ENCODE results near the gene LCORL.
"Not testable (repeated sequence)": the region's sequence is repeated elsewhere in the genome, so short reads cannot be mapped to it uniquely, and the experiment has no call there.

The LCORL gene

DNA sequence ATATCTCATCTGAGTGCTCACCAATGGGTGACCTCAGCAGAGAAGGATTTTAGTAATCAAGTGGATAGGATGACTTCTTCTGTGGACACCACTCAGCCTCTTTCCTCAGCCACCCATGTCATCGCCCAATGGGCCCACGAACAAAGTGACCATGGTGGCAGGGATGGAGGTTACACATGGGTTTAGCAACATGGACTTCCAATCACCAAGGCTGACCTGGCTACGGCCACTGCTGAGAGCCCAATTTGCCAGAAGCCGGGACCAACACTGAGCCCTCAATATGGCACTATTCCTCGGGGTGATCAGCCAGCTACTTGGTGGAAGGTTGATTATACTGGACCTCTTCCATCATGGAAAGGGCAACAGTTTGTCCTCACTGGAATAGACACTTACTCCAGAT lies 97.4 kb downstream of the LCORL start:
- DNase-seq: no peak

GRCh38 chr4:17921451-17921850 lies 100.1 kb downstream of the LCORL start:
- no peak for DNase-seq

DNA sequence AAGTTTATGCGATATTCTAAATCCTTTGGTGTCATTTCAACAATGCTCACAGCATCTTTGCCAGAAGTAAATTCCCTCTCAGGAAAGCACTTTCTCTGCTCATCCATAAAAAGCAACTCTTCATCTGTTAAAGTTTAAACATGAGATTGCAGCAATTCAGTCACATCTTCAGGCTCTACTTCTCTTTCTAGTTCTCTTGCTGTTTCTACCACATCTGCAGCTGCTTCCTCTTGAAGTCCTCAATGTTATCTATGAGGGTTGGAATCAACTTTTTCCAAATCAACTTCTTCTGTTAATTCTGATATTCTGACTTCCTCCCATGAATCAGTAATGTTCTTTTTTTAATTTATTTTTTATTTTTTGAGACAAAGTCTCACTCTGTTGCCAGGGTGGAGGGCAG lies 100.9 kb downstream of the LCORL start:
- DNase-seq: no peak

DNA sequence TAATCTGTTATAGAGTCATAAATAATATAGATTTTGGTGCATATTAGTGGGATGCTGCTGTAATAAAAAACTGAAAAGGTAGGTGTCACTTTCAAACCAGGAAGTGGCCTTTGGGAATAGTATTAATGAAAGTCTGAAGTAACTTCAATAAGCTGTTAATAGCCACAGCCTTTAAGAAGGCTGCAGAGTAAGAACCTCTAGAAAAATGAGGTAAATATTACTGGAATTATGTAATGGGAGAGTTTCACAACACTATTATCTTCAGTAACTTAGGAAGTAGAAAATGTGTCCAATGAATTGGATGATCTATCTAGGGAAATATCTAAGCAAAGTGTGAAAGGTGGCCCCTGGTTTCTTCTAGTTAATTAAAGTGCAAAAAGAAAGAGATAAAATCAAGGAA lies 106.1 kb downstream of the LCORL start:
- no peak for DNase-seq

DNA sequence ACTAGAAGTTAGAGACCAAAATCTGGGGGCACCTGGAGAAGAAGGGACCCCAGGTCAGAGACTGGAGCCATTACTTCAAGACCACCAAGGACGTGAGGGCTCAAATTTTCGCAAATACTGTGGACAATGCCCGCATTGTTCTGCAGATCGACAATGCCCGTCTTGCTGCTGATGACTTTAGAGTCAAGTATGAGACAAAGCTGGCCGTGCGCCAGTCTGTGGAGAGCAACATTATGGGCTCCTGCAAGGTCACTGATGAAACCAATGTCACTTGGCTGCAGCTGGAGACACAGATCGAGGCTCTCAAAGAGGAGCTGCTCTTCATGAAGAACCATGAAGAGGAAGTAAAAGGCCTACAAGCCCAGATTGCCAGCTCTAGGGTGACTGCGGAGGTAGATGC lies 109.5 kb downstream of the LCORL start:
- no peak for DNase-seq

DNA sequence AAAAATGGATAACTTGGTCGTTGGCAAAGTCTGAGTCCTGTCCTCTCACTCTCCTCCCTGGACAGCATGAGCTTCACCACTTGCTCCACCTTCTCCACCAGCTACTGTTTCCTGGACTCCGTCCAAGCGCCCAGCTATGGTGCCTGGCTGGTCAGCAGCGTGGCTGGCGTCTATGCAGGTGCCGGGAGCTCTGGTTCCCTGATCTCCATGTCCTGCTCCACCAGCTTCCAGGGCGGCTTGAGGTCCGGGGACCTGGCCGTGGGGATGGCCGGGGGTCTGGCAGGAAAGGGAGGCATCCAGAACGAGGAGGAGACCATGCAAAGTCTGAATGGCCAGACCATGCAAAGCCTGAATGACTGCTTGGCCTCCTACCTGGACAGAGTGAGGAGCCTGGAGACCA lies 109.9 kb downstream of the LCORL start:
- DNase-seq: no peak

DNA sequence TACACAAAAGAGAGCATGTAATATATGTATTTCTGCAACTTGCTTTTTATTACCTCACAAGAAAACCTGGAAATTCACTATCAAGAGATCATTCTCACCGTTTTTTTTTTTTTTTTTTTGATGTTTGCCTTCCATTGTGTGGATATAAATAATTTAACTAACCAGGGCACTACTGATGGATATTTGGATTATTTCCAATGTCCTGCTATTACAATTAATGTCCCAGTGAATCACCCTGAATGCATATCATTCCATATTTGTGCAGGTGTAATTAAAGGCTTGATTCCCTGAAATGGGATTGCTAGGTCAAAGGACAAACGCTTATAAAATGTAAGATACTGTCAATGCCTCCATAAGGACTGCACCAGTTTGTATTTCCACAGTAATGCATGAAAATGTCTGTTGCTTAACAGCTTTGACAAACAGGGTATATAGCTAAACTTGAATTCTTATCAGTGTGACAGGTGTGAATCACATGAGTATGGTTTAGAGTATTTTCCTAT lies 123.0 kb downstream of the LCORL start:
- DNase-seq: no peak

GRCh38 chr4:17895481-17895880 lies 126.1 kb downstream of the LCORL start:
- DNase-seq: no peak

DNA sequence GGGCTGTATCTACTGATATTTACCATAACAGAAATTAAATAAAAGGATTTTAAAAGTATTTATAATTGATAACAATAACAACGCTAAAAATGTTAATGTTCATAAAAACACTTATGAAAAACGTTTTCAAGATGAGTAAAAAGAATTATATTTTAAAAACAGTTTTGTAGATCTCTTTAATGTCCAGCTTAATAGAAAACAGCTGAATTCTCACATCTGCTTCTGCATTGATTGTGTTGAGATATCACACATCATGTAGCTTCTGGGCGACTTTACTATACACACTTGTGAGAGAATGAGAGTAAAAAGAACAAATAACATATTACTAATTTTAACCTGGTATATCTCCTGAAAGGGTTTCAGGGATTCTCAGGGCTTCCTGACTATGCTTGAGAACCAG lies 127.1 kb downstream of the LCORL start:
- no peak for DNase-seq

- DNase-seq: no peak
Observed at GRCh38 chr4:17889692-17890091, 131.9 kb downstream of the LCORL start.

GRCh38 chr4:17884511-17884910 lies 137.0 kb downstream of the LCORL start:
- no peak for DNase-seq

DNA sequence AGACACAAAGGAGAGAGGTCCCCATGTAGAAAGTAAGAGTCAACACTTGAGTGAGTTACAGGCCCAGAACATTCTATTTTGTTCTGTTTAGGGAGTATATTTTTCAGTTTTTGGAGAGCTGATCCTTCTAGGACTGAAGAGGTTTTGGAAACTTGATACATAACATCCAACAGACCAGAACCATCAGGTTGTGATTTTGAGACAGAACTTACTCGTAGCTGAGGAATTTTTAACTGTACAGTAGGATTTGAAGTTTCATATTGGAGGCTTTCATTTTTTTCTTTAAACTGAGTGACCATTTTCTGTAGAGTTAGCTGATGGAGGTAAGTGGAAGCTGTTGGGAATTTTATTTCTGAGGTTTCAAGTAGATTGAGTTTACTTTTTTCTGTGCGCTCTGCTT lies 137.5 kb downstream of the LCORL start:
- no peak for DNase-seq

DNA sequence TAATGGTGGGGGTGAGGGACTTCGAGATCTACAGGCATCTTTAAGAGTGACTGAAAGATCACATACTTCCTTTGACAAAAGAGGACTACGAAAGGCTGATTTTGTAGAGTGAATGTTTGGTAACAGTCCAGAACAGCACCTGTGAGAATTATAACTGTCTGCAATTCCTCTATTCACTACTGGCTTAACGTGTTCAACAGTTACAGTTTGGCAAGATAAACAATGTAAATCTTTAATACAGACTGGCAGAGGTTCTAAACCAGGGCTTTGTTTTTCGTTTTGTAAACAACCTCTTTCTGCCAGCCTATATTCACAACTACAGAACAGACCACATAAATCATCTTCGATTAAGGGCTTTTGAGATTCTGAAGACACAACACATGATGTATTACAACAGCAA lies 143.9 kb downstream of the LCORL start:
- DNase-seq: no peak

GRCh38 chr4:17876943-17877342 lies 144.6 kb downstream of the LCORL start:
- no peak for DNase-seq

- DNase-seq: no peak
Observed at GRCh38 chr4:17875402-17876070, 146.0 kb downstream of the LCORL start.

GRCh38 chr4:17869327-17869726 lies 152.2 kb downstream of the LCORL start:
- no peak for DNase-seq

DNA sequence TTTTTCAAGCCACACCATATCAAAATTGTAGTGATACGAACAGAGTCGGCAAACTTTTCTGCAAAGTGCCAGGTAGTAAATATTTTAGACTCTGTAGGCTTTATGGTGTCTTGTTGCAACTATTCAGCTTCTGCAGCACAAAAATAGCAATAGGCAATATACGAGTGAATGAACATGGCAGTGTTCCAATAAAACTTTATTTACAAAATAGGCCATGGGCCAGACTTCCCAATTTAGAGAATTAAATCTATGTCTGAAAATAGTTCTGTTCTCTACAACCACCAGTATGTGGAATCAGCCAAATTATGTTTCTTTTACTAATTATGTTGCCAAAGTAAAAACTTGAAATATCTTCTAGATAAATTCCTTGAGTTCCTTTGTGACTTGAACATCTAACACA lies 154.3 kb downstream of the LCORL start:
- DNase-seq: no peak

DNA sequence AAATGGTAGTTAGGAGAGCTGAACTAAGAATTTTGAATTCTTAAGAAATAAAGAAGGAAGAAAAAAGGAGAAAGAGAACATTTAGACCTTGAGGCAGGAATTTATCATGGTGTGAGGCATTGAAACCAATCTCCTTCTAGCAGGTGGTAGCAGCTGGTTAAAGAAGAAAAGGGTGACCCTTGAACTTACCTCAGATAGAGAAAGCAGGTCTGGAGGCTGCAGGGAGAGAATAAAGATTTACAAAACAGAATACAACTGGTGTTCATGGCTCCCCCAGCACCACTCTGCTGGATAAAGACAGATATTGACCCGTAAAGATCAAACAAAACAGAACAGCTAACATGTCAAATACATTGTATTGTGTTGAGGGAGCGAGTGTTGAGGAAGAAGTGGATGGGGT lies 154.7 kb downstream of the LCORL start:
- no peak for DNase-seq

DNA sequence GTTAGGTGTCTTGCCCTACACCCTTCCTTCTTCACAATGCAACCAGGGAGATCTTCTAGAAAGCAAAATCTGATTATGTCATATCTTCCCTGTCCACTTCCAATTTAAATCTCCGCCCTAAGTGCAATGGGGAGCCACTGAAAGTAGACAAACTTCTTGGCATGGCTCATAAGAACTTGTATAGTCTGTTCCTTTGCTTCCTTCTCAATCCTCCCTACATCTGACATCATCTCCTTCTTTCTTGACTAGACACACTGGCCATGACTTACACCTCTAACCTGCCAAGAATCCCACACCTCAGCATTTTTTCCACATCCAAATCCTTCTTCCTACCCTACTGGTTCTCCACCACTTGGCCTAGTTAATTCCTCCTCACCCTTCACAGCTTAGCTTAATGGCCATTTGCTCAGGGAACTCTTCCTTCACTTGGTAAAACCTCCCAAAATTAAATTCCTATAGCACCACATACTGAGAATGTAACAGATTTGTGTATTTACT lies 155.6 kb downstream of the LCORL start:
- DNase-seq: no peak

DNA sequence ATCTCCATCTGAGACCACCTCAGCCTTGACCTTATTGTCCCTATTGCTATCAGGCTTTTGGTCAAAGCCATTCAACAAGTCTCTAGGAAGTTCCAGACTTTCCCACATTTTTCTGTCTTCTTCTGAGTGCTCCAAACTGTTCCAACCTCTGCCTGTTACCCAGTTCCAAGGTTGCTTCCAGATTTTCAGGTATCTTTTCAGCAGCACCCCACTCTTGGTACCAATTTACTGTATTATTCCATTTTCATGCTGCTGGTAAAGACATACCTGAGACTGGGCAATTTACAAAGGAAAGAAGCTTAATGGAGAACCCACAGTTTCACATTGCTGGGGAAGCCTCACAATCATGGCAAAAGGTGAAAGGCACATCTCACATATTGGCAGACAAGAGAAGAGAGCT lies 159.6 kb downstream of the LCORL start:
- not testable (repeated sequence) for DNase-seq

GRCh38 chr4:17859793-17860406 lies 161.7 kb downstream of the LCORL start:
- DNase-seq: no peak

GRCh38 chr4:17854036-17854435 lies 167.5 kb downstream of the LCORL start:
- DNase-seq: no peak

DNA sequence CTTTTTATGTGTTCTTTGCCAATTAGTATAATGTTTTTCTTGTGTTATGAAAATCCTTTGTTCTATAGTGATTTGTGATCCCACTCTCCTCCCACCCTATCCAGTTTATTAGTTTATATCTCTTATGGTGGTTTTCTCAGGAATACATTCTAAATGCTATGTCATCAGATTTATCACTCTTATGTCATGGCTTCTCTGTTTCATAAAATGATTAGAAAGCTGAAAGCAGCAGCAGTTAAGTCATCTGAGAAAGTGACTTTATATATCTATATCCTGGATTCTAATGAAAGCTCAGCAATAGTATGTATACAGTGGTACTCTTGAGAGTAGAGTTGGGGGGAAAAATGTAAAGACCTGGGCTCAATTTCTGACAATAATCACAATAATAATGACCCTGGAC lies 169.6 kb downstream of the LCORL start:
- DNase-seq: no peak

DNA sequence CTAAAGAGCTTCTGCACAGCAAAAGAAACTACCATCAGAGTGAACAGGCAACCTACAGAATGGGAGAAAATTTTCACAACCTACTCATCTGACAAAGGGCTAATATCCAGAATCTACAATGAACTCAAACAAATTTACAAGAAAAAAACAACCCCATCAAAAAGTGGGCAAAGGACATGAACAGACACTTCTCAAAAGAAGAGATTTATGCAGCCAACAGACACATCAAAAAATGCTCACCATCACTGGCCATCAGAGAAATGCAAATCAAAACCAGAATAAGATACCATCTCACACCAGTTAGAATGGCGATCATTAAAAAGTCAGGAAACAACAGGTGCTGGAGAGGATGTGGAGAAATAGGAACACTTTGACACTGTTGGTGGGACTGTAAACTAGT lies 171.3 kb downstream of the LCORL start:
- DNase-seq: not testable (repeated sequence)

- no peak for DNase-seq
Observed at GRCh38 chr4:17846266-17846665, 175.3 kb downstream of the LCORL start.
